Frontal cortex (tissue), 4 donors: ENCODE results near the gene GPR27. TPM values are rescaled to one million over a fixed set of nuclear protein-coding genes. Genes with fewer than 3 reads are reported as not detected.
A peak's percentile ranks its signal among the peaks of the same experiment; 100 is the strongest.

Experiments used
- DNase-seq, 2 donors: peaks; one replicate each; pipeline ENCODE4 v3.0.0; 2012; ENCODE audit warnings: low spot score in 2 of 2
- FAIRE-seq: peaks from 2 replicates; lab custom pipeline; 2012; peaks lifted over from hg19 to GRCh38; lab: Jason Lieb, UNC
- total RNA-seq: library from RNA; depleted of rRNA; stranded (reverse); fragments of >200 nt; gene quantifications from one replicate; pipeline ENCODE4 v1.2.3, GENCODE V29; 2014
- donor health status: control.
- donor health status: control.
- donor health status: control.

Gene GPR27
- total RNA-seq, 1 donor from 2014 or later = 43.6 TPM

DNA sequence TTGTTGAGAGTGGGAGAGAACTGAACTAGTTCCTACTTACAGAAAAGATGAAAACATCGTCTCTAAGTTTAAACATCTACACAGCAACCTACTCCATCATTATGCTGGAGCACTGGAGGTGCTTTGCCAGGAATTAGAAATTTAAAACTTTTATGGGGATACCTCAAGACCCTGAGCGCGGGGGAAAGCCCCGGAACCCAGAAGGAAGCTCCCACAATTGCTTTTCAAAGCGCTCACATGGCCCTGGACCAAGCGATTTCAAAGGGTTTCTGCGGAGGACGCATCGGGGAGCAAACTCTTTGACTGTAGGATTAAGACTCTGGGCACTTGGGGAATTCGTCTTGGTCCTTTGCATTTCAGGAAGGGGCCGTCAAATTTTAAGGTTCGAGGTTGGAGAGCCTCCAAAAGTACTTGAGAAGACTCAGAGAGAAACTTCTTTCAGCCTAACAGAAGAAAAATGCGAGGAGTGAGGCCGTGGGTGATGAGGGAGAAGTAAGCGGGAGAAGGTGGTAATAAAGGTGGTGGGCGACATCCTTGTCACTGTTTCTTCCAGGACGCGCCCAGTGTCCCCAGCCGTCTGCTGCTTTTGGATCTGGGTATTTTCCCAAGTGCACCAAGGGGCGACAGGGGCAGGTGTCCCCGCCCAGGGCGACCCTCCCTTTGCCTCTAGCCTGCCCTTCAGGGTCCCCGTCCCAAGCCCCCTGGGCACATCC is 30.7 kb downstream of the GPR27 start:
- FAIRE-seq = no peak
- DNase-seq = no peak

DNA sequence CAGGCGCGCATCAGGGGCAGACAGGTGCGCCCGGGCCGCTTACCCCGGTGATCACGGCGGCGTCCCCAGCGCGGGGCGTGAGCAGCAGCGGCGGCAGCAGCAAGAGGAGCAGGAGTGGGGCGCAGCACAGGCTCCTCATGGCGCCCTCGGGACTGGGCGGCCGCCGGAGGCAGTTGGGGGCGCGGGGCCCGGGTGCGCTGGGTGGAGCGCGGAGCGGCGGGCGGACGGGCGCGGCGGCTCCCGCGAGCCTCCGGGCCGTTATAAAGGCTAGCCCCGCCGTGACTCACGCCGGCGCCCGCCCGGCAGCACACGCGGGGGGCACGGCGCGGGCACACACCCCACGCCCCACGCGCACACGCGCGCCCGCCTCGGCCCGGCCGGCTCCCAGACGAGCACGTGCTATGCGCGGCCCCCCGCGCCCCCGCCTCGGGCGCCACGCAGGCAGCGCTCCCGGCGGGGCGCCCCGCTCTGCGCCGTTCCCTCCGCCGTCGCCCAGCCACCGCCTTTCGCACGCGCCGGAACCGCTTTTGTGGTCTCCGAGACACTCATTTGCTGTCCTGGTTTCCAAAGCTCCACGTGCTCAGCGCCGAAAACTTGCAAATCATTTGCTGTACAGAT is 31.4 kb downstream of the GPR27 start, which contains the start of gene PROK2:
Gene PROK2 (minus strand): TSS at position 235 of the 618 bp plus-strand sequence. CDS start 96 bp downstream, at position 139.
- FAIRE-seq (no peak), DNase-seq (peak; percentile 41 to 55)

DNA sequence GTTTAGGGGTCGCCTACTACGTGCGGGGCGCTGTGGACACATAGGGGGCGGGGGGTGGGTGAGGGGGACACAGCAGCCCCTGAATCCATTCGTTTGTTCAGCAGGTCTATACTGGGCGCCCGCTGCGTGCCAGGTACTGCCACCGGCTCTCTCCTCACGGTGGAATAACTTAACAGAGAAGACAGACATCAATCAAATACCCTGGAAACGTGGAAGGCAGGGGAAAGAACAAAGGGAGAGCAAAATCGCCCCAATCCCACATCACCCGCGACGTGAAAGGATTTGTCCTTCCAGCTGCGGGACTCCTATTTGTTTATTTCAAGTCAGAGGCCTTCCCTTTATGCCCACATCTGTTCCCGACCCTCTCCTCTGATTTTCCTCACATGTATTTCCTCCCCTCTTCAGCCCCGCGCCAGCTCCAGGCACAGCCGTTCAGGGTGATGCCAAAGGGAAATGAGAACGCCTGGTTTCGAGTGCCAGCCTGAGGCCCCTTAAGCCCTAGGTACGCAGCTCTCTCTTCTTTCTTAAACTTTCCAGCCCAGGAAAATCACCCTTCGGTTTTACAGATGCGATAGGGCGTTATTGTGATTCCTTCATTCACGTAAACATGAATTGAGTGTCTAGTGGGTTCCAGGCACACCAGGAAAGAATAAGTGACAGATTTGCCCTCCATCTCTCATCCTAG is 32.0 kb downstream of the GPR27 start:
- DNase-seq (no peak), FAIRE-seq (no peak)

DNA sequence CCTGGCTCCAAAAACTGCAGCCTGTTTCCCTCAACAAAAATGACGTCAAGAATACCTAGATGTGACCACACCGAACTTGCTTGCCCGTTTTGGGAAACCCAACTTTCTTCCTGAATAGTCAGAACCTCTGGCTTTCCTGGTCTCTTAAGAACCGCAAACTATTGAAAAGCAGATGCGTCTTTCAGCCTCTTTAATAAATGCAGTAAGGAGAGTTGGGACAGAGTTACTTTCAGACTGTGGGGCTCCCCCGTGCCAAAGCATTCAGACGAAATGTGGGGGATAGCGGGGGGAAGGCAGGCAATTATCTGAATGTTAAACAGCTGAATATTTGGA is 32.5 kb downstream of the GPR27 start:
- DNase-seq = no peak

GRCh38 chr3:71786551-71786950 is 32.9 kb downstream of the GPR27 start:
- no peak for FAIRE-seq
- DNase-seq = no peak

More for the DNA sequence above, 32.5 kb downstream of the GPR27 start:
- no peak for FAIRE-seq

DNA sequence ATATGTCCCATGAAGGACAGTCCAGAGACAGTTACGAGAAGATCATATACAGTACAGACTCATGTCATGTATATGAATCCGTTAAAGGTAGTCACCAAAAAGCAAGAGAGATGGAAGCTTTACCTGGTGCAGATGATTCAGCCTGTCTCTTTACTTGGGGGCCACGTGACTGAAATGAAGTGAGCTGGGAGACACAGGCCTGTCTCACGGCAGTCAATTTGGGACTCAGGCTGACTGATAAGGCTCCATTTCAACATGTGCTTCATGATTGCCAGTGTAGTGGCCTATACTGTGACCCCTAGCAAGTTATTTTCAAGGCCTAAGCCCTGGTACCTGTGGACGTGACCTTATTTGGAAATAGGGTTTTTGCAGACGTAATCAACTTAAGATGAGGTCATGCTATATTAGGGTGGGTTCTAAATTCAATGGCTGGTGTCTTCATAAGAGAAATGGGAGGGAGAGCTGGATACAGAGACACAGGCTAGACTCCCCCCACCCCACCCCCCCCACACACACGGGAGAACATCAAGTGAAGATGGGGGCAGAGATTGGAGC is 34.3 kb downstream of the GPR27 start:
- FAIRE-seq = no peak
- no peak for DNase-seq

DNA sequence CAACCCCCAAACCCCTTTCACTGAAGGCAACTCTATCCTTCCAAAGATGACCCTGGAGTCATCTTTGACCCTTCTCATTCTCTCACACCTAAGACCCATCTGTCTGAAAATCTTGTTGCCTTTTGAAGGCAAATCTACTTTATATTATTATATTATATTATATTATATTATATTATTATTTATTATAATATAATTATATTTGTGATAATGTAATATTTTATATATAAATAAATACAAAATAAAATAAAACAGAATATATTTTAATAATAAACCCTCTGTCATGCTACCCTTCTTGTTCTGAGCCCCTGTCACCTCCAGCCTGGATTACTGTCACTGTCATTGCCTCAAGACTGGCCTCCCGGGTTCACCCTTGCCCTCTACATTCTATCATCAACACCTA is 36.3 kb downstream of the GPR27 start:
- DNase-seq (no peak), FAIRE-seq (no peak)

- FAIRE-seq (no peak), DNase-seq (no peak)
Observed at GRCh38 chr3:71791634-71792033, 38.0 kb downstream of the GPR27 start.

DNA sequence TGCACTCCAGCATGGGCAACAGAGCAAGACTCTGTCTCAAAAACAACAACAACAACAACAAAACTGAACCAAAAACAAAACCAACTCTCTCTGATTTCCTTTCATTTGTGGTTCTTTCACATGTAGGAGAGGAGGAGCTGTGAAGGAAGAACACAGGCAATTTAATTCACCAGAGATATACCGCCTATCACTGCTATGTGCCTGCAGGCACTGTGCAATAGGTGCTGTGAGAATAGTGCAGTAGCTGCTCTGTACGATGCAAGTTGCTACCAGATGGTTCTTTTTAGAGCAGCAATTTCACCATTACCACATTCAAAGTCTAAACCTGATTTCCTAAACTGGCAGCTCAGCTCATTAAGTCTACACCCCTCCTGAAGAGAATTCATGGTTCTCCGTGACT is 42.6 kb downstream of the GPR27 start:
- FAIRE-seq (no peak), DNase-seq (no peak)

DNA sequence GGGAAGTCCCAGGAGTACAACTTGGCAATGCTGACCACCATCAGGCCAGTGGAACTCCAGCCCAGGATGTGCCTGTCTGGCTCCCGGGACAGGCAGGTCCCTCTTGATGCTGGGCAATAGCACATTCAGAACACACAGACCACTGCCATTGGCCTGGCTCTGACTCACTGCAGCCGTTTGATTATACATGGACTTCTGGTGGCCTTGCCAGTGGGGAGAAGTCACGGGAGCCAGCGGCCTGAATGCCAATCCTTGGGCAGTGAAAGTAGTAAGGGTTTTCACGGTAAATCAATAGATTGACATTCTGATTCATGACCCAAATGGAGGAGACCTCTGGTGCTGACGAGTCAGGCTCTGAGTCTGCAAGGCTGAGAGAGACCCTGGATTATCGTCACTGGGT is 43.8 kb downstream of the GPR27 start:
- FAIRE-seq (no peak), DNase-seq (no peak)

DNA sequence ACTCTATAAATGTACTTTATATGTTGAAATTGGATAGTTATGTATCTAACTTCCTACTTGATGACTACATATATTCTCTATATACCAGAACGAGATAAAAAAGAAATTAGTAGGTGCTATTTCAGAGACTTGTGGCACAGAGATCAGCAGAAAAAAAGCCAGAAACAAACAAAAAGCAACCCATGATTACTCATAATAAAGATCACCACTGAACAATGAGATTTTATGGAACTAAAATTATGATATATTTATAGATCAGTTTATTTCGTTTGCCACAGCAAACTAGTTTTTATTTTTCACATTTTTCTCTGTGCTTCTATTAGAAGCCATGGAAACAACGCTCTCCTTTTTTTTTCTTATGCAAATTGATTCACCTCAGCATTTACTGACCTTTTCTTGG is 46.4 kb downstream of the GPR27 start:
- DNase-seq (no peak), FAIRE-seq (no peak)

DNA sequence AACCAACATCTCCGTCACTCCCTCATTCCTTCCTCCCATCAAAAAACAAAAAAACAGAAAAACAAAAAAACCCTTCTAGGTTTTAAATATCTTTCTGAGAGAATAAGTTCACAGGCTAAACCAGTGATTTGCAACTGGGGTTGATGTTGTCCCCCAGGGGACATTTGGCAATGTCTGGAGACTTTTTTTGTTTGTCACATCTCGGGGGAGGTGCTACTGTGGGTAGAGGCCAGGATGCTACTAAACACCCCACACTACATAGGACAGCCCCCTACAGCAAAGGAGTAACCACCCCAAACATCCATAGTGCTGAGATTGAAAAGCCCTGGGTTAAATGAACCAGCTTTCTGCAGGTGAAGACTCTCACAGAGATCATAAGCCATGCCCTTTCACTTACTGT is 48.3 kb downstream of the GPR27 start:
- no peak for DNase-seq
- no peak for FAIRE-seq

DNA sequence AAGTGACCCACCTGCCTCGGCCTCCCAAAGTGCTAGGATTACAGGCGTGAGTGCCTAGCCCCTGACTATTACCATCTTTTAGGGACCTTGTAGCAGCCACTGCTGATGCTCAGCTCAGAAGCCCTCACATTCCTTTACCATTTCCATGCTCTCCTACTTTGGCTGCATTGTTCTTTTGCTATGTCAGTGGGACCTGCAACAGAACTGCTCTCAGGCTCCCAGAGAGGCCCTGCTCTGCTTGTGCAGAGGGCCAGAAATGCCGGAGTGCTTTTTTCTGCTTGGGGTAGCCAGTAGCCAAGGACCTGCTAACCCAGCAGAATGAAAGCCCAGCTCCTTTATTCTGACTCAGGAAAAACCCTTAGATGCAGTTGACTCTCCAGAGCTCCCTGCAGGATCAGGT is 49.6 kb downstream of the GPR27 start:
- DNase-seq = no peak
- FAIRE-seq = no peak

- DNase-seq (no peak), FAIRE-seq (no peak)
Observed at GRCh38 chr3:71805199-71805598, 51.5 kb downstream of the GPR27 start.

GRCh38 chr3:71805691-71806090 is 52.0 kb downstream of the GPR27 start:
- FAIRE-seq (no peak), DNase-seq (no peak)

Other genes with a start within 250 kb of the GPR27 start
- 118 TPM for gene FOXP1, start 170.1 kb upstream of the GPR27 start, total RNA-seq
- gene EIF4E3, start 28.5 kb upstream of the GPR27 start, total RNA-seq = 22.8 TPM
- 3.7 TPM for gene PROK2, start 31.3 kb downstream of the GPR27 start, total RNA-seq